Middle frontal gyrus (tissue), 1 donor: ENCODE results near the gene ZNF232.
"Not testable (repeated sequence)": the region's sequence is repeated elsewhere in the genome, so short reads cannot be mapped to it uniquely, and the experiment has no call there.

Experiments
- DNase-seq: peaks from one replicate; pipeline ENCODE4 v3.0.0-alpha.2; 2015; ENCODE audit warnings: low spot score; ENCODE audit errors: extremely low spot score

ZNF232 gene

GRCh38 chr17:5099271-5099670 lies 12.4 kb downstream of the ZNF232 start:
- no peak for DNase-seq

GRCh38 chr17:5097101-5097834 lies 14.4 kb downstream of the ZNF232 start:
- DNase-seq, result no peak

- DNase-seq, result no peak
Measured at GRCh38 chr17:5096731-5097100, 15.0 kb downstream of the ZNF232 start.

- no peak for DNase-seq
Measured at GRCh38 chr17:5092218-5093010, 19.3 kb downstream of the ZNF232 start.

- no peak for DNase-seq
Measured at GRCh38 chr17:5080591-5080990, 31.1 kb downstream of the ZNF232 start.

- DNase-seq, result peak; percentile 68
Measured at GRCh38 chr17:5078106-5079028, 33.3 kb downstream of the ZNF232 start, which contains the start of gene ZFP3. Gene ZFP3 (plus strand): TSS chr17:5078467. CDS start chr17:5091505, 13,038 bp downstream.

- DNase-seq, result no peak
Measured at GRCh38 chr17:5077781-5078105, 33.9 kb downstream of the ZNF232 start.

GRCh38 chr17:5077275-5077674 lies 34.4 kb downstream of the ZNF232 start:
- DNase-seq, result not testable (repeated sequence)

GRCh38 chr17:5075472-5075871 lies 36.2 kb downstream of the ZNF232 start:
- not testable (repeated sequence) for DNase-seq

GRCh38 chr17:5069724-5070123 lies 42.0 kb downstream of the ZNF232 start:
- DNase-seq, result no peak

GRCh38 chr17:5068236-5068635 lies 43.4 kb downstream of the ZNF232 start:
- no peak for DNase-seq

- DNase-seq, result no peak
Measured at GRCh38 chr17:5065227-5065744, 46.4 kb downstream of the ZNF232 start.
